BE2C (cell line): ENCODE measurements around the gene CACNA1D.

Experiments
- DNase-seq: peaks from one replicate; pipeline ENCODE4 v3.0.0-alpha.2; 2020
- H3K27me3 ChIP-seq: fragments of 250-450 bp; sonication (Bioruptor Pico); 2 replicates; pipeline ENCODE4 v1.5.1; 2020; ENCODE audit warnings: mild to moderate bottlenecking
- H3K36me3 ChIP-seq: fragments of 250-450 bp; sonication (Bioruptor Pico); 2 replicates; pipeline ENCODE4 v1.5.1; 2020; ENCODE audit warnings: mild to moderate bottlenecking
- H3K4me1 ChIP-seq: fragments of 250-450 bp; sonication (Bioruptor Pico); 2 replicates; pipeline ENCODE4 v1.5.1; 2020
- H3K4me3 ChIP-seq: 2 replicates; pipeline ENCODE4 v1.5.1; 2011; ENCODE audit warnings: low read depth, low read length
- H3K9me3 ChIP-seq: fragments of 250-450 bp; sonication (Bioruptor Pico); 2 replicates; pipeline ENCODE4 v1.5.1; 2020
- CTCF ChIP-seq: IDR thresholded peaks from 2 replicates; pipeline ENCODE4 v1.5.1; 2012; ENCODE audit warnings: mild to moderate bottlenecking, low read depth, low read length

Gene CACNA1D

GRCh38 chr3:53579636-53580035, 85.2 kb downstream of the CACNA1D start:
- H3K27me3 ChIP-seq, result no peaks in the 10 kb centered on the region
- no peaks in the 10 kb centered on the region for H3K4me1 ChIP-seq
- no peaks in the 10 kb centered on the region for H3K36me3 ChIP-seq
- TF ChIP-seq CTCF, result no peak
- no peak for DNase-seq
- no peak overlapping the region for H3K4me3 ChIP-seq
- no peaks in the 10 kb centered on the region for H3K9me3 ChIP-seq

- no peak for TF ChIP-seq CTCF
- no peak overlapping the region for H3K4me3 ChIP-seq
- no peaks in the 10 kb centered on the region for H3K36me3 ChIP-seq
- DNase-seq, result no peak
- no peaks in the 10 kb centered on the region for H3K27me3 ChIP-seq
- H3K9me3 ChIP-seq, result no peaks in the 10 kb centered on the region
- no peaks in the 10 kb centered on the region for H3K4me1 ChIP-seq
These were observed 87.3 kb downstream of the CACNA1D start for GRCh38 chr3:53581671-53582070.

GRCh38 chr3:53583161-53583690, 88.8 kb downstream of the CACNA1D start:
- no peak overlapping the region for H3K4me3 ChIP-seq
- H3K27me3 ChIP-seq, result no peaks in the 10 kb centered on the region
- DNase-seq, result no peak
- no peaks in the 10 kb centered on the region for H3K9me3 ChIP-seq
- no peaks in the 10 kb centered on the region for H3K36me3 ChIP-seq
- no peaks in the 10 kb centered on the region for H3K4me1 ChIP-seq
- no peak for TF ChIP-seq CTCF

GRCh38 chr3:53585049-53585448, 90.6 kb downstream of the CACNA1D start:
- no peak for DNase-seq
- Histone ChIP-seq H3K4me3 (no peak overlapping the region), H3K9me3 (no peaks in the 10 kb centered on the region), H3K36me3 (no peaks in the 10 kb centered on the region), H3K4me1 (no peaks in the 10 kb centered on the region), H3K27me3 (no peaks in the 10 kb centered on the region)
- no peak for TF ChIP-seq CTCF

- H3K9me3 ChIP-seq, result no peaks in the 10 kb centered on the region
- no peak overlapping the region for H3K4me3 ChIP-seq
- no peaks in the 10 kb centered on the region for H3K36me3 ChIP-seq
- H3K27me3 ChIP-seq, result no peaks in the 10 kb centered on the region
- H3K4me1 ChIP-seq, result no peaks in the 10 kb centered on the region
- no peak for DNase-seq
- TF ChIP-seq CTCF, result no peak
These were observed 91.2 kb downstream of the CACNA1D start for GRCh38 chr3:53585627-53586026.

GRCh38 chr3:53588122-53588521, 93.7 kb downstream of the CACNA1D start:
- H3K4me1 ChIP-seq, result no peaks in the 10 kb centered on the region

More at GRCh38 chr3:53588122-53588521, 93.7 kb downstream of the CACNA1D start:
- H3K36me3 ChIP-seq, result no peaks in the 10 kb centered on the region
- DNase-seq, result no peak
- no peak for TF ChIP-seq CTCF
- no peaks in the 10 kb centered on the region for H3K27me3 ChIP-seq
- H3K9me3 ChIP-seq, result no peaks in the 10 kb centered on the region
- no peak overlapping the region for H3K4me3 ChIP-seq
